ENCODE data around the gene FEZ2.

DNA sequence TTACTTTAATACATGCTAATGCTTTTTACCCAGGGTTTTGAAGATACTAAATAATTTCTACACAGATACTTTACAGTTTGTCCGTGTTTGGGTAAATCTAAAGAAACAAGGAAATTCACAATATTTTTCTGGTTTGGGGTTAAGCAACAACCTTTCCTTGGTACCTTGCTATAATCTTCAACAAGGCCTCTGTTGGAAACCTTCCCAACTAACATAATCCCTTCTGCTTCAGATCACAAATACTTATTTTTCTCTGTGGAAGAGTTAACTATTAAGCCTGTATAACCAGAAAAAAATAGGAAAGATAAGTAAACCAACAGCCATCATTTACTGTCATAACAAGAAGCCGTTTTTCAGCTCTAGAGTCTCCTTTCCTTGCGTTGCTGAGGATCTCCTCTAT is 15.0 kb downstream of the FEZ2 start:
- TF ChIP-seq, protein P1, sequence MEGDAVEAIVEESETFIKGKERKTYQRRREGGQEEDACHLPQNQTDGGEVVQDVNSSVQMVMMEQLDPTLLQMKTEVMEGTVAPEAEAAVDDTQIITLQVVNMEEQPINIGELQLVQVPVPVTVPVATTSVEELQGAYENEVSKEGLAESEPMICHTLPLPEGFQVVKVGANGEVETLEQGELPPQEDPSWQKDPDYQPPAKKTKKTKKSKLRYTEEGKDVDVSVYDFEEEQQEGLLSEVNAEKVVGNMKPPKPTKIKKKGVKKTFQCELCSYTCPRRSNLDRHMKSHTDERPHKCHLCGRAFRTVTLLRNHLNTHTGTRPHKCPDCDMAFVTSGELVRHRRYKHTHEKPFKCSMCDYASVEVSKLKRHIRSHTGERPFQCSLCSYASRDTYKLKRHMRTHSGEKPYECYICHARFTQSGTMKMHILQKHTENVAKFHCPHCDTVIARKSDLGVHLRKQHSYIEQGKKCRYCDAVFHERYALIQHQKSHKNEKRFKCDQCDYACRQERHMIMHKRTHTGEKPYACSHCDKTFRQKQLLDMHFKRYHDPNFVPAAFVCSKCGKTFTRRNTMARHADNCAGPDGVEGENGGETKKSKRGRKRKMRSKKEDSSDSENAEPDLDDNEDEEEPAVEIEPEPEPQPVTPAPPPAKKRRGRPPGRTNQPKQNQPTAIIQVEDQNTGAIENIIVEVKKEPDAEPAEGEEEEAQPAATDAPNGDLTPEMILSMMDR (conservative IDR thresholded peaks at IDR 0.05; ENCODE audit: low read depth in 2 of 2): no peak
- TF ChIP-seq STAT1 (IDR thresholded peaks at IDR 0.05; ENCODE audit: unreplicated experiment) (no peak), EZH2phosphoT487 (IDR thresholded peaks at IDR 0.05; ENCODE audit: unreplicated experiment) (no peak), CREB1 (CRISPR knock-in tag; IDR thresholded peaks at IDR 0.05; ENCODE audit: low read depth) (no peak), POLR2AphosphoS5 (IDR thresholded peaks at IDR 0.05; ENCODE audit: low read depth) (no peak), EZH2 (IDR thresholded peaks at IDR 0.05; ENCODE audit: low read depth, unreplicated experiment) (no peak)
- TF ChIP-seq, protein P2, sequence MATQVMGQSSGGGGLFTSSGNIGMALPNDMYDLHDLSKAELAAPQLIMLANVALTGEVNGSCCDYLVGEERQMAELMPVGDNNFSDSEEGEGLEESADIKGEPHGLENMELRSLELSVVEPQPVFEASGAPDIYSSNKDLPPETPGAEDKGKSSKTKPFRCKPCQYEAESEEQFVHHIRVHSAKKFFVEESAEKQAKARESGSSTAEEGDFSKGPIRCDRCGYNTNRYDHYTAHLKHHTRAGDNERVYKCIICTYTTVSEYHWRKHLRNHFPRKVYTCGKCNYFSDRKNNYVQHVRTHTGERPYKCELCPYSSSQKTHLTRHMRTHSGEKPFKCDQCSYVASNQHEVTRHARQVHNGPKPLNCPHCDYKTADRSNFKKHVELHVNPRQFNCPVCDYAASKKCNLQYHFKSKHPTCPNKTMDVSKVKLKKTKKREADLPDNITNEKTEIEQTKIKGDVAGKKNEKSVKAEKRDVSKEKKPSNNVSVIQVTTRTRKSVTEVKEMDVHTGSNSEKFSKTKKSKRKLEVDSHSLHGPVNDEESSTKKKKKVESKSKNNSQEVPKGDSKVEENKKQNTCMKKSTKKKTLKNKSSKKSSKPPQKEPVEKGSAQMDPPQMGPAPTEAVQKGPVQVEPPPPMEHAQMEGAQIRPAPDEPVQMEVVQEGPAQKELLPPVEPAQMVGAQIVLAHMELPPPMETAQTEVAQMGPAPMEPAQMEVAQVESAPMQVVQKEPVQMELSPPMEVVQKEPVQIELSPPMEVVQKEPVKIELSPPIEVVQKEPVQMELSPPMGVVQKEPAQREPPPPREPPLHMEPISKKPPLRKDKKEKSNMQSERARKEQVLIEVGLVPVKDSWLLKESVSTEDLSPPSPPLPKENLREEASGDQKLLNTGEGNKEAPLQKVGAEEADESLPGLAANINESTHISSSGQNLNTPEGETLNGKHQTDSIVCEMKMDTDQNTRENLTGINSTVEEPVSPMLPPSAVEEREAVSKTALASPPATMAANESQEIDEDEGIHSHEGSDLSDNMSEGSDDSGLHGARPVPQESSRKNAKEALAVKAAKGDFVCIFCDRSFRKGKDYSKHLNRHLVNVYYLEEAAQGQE (IDR thresholded peaks at IDR 0.05; ENCODE audit: unreplicated experiment): no peak

Data from GM23338 (cell line).